K562 (cell line): Measurements from ENCODE around the gene YAP1.

Experiments
- ESRRA ChIP-seq: fragments of 450-650 bp; IDR thresholded peaks from 2 replicates; pipeline ENCODE4 v1.6.1; 2014; ENCODE audit warnings: low read depth, mild to moderate bottlenecking, moderate library complexity, borderline replicate concordance
- HSF4 ChIP-seq: fragments of 250-450 bp; sonication (Bioruptor Pico); IDR thresholded peaks from 2 replicates; pipeline ENCODE4 v2.1.2; 2022; ENCODE audit warnings: mild to moderate bottlenecking, moderate library complexity, borderline replicate concordance
- SIN3A ChIP-seq, 2 experiments: fragments of 150-350 bp in 1 of 2; IDR thresholded peaks; 2 replicates each; pipeline ENCODE4 v1.6.1; 2011 to 2016; ENCODE audit warnings: borderline replicate concordance in 2 of 2, low read depth in 2 of 2, low read length in 2 of 2, mild to moderate bottlenecking in 2 of 2, moderate library complexity in 2 of 2; ENCODE audit not compliant: control insufficient read depth in 1 of 2
- SREBF2 ChIP-seq: sonication (generic); formaldehyde crosslinking; IDR thresholded peaks from 2 replicates; pipeline ENCODE4 v1.4.0; 2020; ENCODE audit warnings: mild to moderate bottlenecking, missing genetic modification reagents
- ZBTB1 ChIP-seq: sonication (generic); formaldehyde crosslinking; IDR thresholded peaks from 2 replicates; pipeline ENCODE4 v1.8.1; 2023; ENCODE audit warnings: missing genetic modification reagents, low read depth, mild to moderate bottlenecking, borderline replicate concordance

- no peak for TF ChIP-seq ESRRA
- no peak for TF ChIP-seq SIN3A (IDR thresholded peaks at IDR 0.05; ENCODE audit: borderline replicate concordance in 2 of 2, control insufficient read depth in 1 of 2, low read depth in 2 of 2, low read length in 2 of 2)
- no peak for TF ChIP-seq SREBF2
- TF ChIP-seq ZBTB1, result no peak
- no peak for TF ChIP-seq HSF4 (CRISPR knock-in tag)
Observed at GRCh38 chr11:102186551-102187191, 76.4 kb downstream of the YAP1 start.
